Tibial artery (tissue), 4 donors: ENCODE data around the gene MBD4.

ENCODE experiments used
- DNase-seq, 2 donors: peaks; one replicate each; pipeline ENCODE4 v3.0.0-alpha.2; 2019
- H3K27ac ChIP-seq, 2 donors: fragments of 200-600 bp; sonication (generic) in 1 of 2; 1 replicate in 1 of 2; 2 replicates in 1 of 2; pipeline ENCODE4 v1.5.1; 2018 to 2019; ENCODE audit warnings: mild to moderate bottlenecking in 1 of 2
- H3K27me3 ChIP-seq, 2 donors: fragments of 200-600 bp; sonication (generic) in 1 of 2; one replicate each; pipeline versions ENCODE4 v1.5.1 to v1.6.0; 2016 to 2019
- H3K36me3 ChIP-seq, 3 donors: fragments of 200-600 bp; sonication (generic) in 2 of 3; one replicate each; pipeline ENCODE4 v1.5.1; 2016 to 2019; ENCODE audit warnings: mild to moderate bottlenecking in 2 of 3
- H3K4me1 ChIP-seq, 4 donors: fragments of 200-600 bp; sonication (generic) in 2 of 4; 1 replicate in 3 of 4; 2 replicates in 1 of 4; pipeline ENCODE4 v1.5.1; 2016 to 2019
- H3K4me3 ChIP-seq, 2 donors: fragments of 200-600 bp; sonication (generic) in 1 of 2; 1 replicate in 1 of 2; 2 replicates in 1 of 2; pipeline ENCODE4 v1.5.1; 2018 to 2019; ENCODE audit warnings: mild to moderate bottlenecking in 2 of 2
- H3K9me3 ChIP-seq, 3 donors: fragments of 200-600 bp; sonication (generic) in 1 of 3; one replicate each; pipeline ENCODE4 v1.5.1; 2016 to 2019
- CTCF ChIP-seq, 2 experiments: fragments of 200-600 bp in 1 of 2; fragments of 450-650 bp in 1 of 2; IDR thresholded peaks; one replicate each; pipeline ENCODE4 v1.5.1; 2017 to 2019; ENCODE audit warnings: antibody characterized with exemption in 2 of 2, mild to moderate bottlenecking in 1 of 2, moderate library complexity in 1 of 2
- intact Hi-C: fragments of 100-400 bp; cut with DNase I; formaldehyde crosslinking; loops from one replicate; pipeline ENCODE4 v1.15.0; 2023; ENCODE audit warnings: low total_unique reads

The MBD4 gene

GRCh38 chr3:129476586-129476985 lies 36.8 kb upstream of the MBD4 start:
- no peak for TF ChIP-seq CTCF (IDR thresholded peaks at IDR 0.05)
- no peak for DNase-seq
- Histone ChIP-seq H3K4me3 (no peak overlapping the region), H3K36me3 (peaks cover 42 to 58% (median 54%) of the 10 kb centered on the region in 3 donors), H3K27me3 (no peaks in the 10 kb centered on the region), H3K9me3 (no peaks in the 10 kb centered on the region), H3K27ac (no peak overlapping the region), H3K4me1 (peaks cover 0 to 6% (median 4%) of the 10 kb centered on the region in 4 donors)
- intact Hi-C loops: no loop called here

- Histone ChIP-seq H3K27me3 (no peaks in the 10 kb centered on the region), H3K9me3 (no peaks in the 10 kb centered on the region), H3K36me3 (peaks cover 46 to 61% (median 59%) of the 10 kb centered on the region in 3 donors), H3K27ac (no peak overlapping the region), H3K4me3 (no peak overlapping the region), H3K4me1 (no peaks in the 10 kb centered on the region)
- TF ChIP-seq CTCF (IDR thresholded peaks at IDR 0.05): no peak
- intact Hi-C loops: no loop called here
- no peak for DNase-seq
Observed at GRCh38 chr3:129475863-129476262, 36.1 kb upstream of the MBD4 start.

- Histone ChIP-seq H3K4me1 (no peaks in the 10 kb centered on the region), H3K4me3 (no peak overlapping the region), H3K9me3 (no peaks in the 10 kb centered on the region), H3K36me3 (peaks cover 46 to 59% (median 57%) of the 10 kb centered on the region in 3 donors), H3K27me3 (no peaks in the 10 kb centered on the region), H3K27ac (no peak overlapping the region)
- no peak for TF ChIP-seq CTCF (IDR thresholded peaks at IDR 0.05)
- intact Hi-C loops: no loop called here
- DNase-seq: no peak
Observed at GRCh38 chr3:129474984-129475804, 35.4 kb upstream of the MBD4 start.

- Histone ChIP-seq H3K27ac (no peak overlapping the region), H3K4me3 (no peak overlapping the region), H3K27me3 (no peaks in the 10 kb centered on the region), H3K9me3 (no peaks in the 10 kb centered on the region), H3K36me3 (peaks cover 36 to 59% (median 59%) of the 10 kb centered on the region in 3 donors), H3K4me1 (no peaks in the 10 kb centered on the region)
- no peak for TF ChIP-seq CTCF (IDR thresholded peaks at IDR 0.05)
- intact Hi-C loops: no loop called here
- no peak for DNase-seq
Observed at GRCh38 chr3:129473769-129474152, 34.0 kb upstream of the MBD4 start.

- H3K4me1 ChIP-seq: no peaks in the 10 kb centered on the region
- peaks cover 36 to 57% (median 56%) of the 10 kb centered on the region in 3 donors for H3K36me3 ChIP-seq
- no peak overlapping the region for H3K4me3 ChIP-seq
- no peaks in the 10 kb centered on the region for H3K27me3 ChIP-seq
- intact Hi-C loops: no loop called here
- DNase-seq: no peak
- H3K9me3 ChIP-seq: no peaks in the 10 kb centered on the region
- H3K27ac ChIP-seq: no peak overlapping the region
- no peak for TF ChIP-seq CTCF (IDR thresholded peaks at IDR 0.05)
Observed at GRCh38 chr3:129473067-129473768, 33.5 kb upstream of the MBD4 start.
